HepG2 (cell line): ENCODE data around the gene DRG1. TPM values are rescaled to one million over a fixed set of nuclear protein-coding genes. Genes with fewer than 3 reads are reported as not detected.

Source experiments
- ATF1 ChIP-seq: IDR thresholded peaks from 2 replicates; pipeline ENCODE4 v1.6.1; 2016; ENCODE audit warnings: mild to moderate bottlenecking, control low read depth
- DMAP1 ChIP-seq: IDR thresholded peaks from 2 replicates; pipeline ENCODE4 v1.6.1; 2016
- EZH2 ChIP-seq: conservative IDR thresholded peaks from 2 replicates; pipeline ENCODE4 v1.6.1; 2012; ENCODE audit warnings: mild to moderate bottlenecking, low read depth, low read length, moderate library complexity
- GLI4 ChIP-seq: sonication (generic); formaldehyde crosslinking; IDR thresholded peaks from 2 replicates; pipeline ENCODE4 v1.5.1; 2020; ENCODE audit warnings: missing genetic modification reagents, mild to moderate bottlenecking, moderate library complexity, borderline replicate concordance
- HIVEP1 ChIP-seq: sonication (generic); formaldehyde crosslinking; IDR thresholded peaks from 2 replicates; pipeline ENCODE4 v1.4.0; 2020; ENCODE audit warnings: mild to moderate bottlenecking, missing genetic modification reagents
- HMGA1 ChIP-seq: sonication (generic); formaldehyde crosslinking; conservative IDR thresholded peaks from 2 replicates; pipeline ENCODE4 v1.4.0; 2020; ENCODE audit warnings: missing genetic modification reagents
- HOXA7 ChIP-seq: sonication (generic); formaldehyde crosslinking; IDR thresholded peaks from 2 replicates; pipeline ENCODE4 v1.8.1; 2022; ENCODE audit warnings: mild to moderate bottlenecking, missing genetic modification reagents, moderate library complexity
- KDM3A ChIP-seq: IDR thresholded peaks from 2 replicates; pipeline ENCODE4 v1.6.1; 2018; ENCODE audit warnings: low read depth, missing compliant biosample characterization
- MEIS1 ChIP-seq: sonication (generic); formaldehyde crosslinking; IDR thresholded peaks from 2 replicates; pipeline ENCODE4 v1.9.0; 2021; ENCODE audit warnings: mild to moderate bottlenecking, missing genetic modification reagents, moderate library complexity, borderline replicate concordance
- MNT ChIP-seq: fragments of 450-650 bp; IDR thresholded peaks from 2 replicates; pipeline ENCODE4 v1.6.1; 2016
- NCOA2 ChIP-seq: sonication (generic); formaldehyde crosslinking; IDR thresholded peaks from 2 replicates; pipeline ENCODE4 v1.8.0; 2022; ENCODE audit warnings: inconsistent platforms
- NKX3-1 ChIP-seq: sonication (generic); formaldehyde crosslinking; IDR thresholded peaks from 2 replicates; pipeline ENCODE4 v1.5.0; 2020; ENCODE audit warnings: missing genetic modification reagents
- POLR2AphosphoS2 ChIP-seq: IDR thresholded peaks from 2 replicates; pipeline ENCODE4 v1.6.1; 2011; ENCODE audit warnings: low read depth, low read length, improper control_type of control experiment
- SETDB1 ChIP-seq: sonication (generic); formaldehyde crosslinking; IDR thresholded peaks from 2 replicates; pipeline ENCODE4 v1.5.1; 2020; ENCODE audit warnings: missing genetic modification reagents, mild to moderate bottlenecking, borderline replicate concordance
- SYNCRIP ChIP-seq: fragments of 200-400 bp; formaldehyde crosslinking; IDR thresholded peaks from 2 replicates; pipeline ENCODE4 v1.6.1; 2018; ENCODE audit warnings: mild to moderate bottlenecking, low read depth, low read length; ENCODE audit not compliant: insufficient read depth
- TERF1 ChIP-seq: sonication (generic); formaldehyde crosslinking; IDR thresholded peaks from 2 replicates; pipeline ENCODE4 v1.8.0; 2022; ENCODE audit warnings: mild to moderate bottlenecking, missing genetic modification reagents, moderate library complexity
- U2AF2 ChIP-seq: fragments of 200-400 bp; formaldehyde crosslinking; IDR thresholded peaks from 2 replicates; pipeline ENCODE4 v1.6.1; 2017; ENCODE audit warnings: low read depth, mild to moderate bottlenecking, low read length
- ZIK1 ChIP-seq: sonication (generic); formaldehyde crosslinking; IDR thresholded peaks from 2 replicates; pipeline ENCODE4 v1.5.0; 2020; ENCODE audit warnings: mild to moderate bottlenecking, low read depth, missing genetic modification reagents, borderline replicate concordance
- ZMYM2 ChIP-seq: sonication (generic); formaldehyde crosslinking; IDR thresholded peaks from 2 replicates; pipeline ENCODE4 v1.8.0; 2022; ENCODE audit warnings: mild to moderate bottlenecking, missing genetic modification reagents
- ZNF207 ChIP-seq: fragments of 450-650 bp; IDR thresholded peaks from 2 replicates; pipeline ENCODE4 v1.6.1; 2016; ENCODE audit warnings: antibody characterized with exemption, borderline replicate concordance
- ZNF274 ChIP-seq: sonication (generic); formaldehyde crosslinking; IDR thresholded peaks from 2 replicates; pipeline ENCODE4 v1.5.1; 2020; ENCODE audit warnings: mild to moderate bottlenecking, missing genetic modification reagents
- ZNF343 ChIP-seq: sonication (generic); formaldehyde crosslinking; IDR thresholded peaks from 2 replicates; pipeline ENCODE4 v1.4.0; 2020; ENCODE audit warnings: mild to moderate bottlenecking, missing genetic modification reagents
- ZNF430 ChIP-seq: sonication (generic); formaldehyde crosslinking; IDR thresholded peaks from 2 replicates; pipeline ENCODE4 v1.9.0; 2021; ENCODE audit warnings: mild to moderate bottlenecking, missing genetic modification reagents
- ZNF720 ChIP-seq: sonication (generic); formaldehyde crosslinking; IDR thresholded peaks from 2 replicates; pipeline ENCODE4 v1.4.0; 2020; ENCODE audit warnings: missing genetic modification reagents
- ZNF766 ChIP-seq: sonication (generic); formaldehyde crosslinking; IDR thresholded peaks from 2 replicates; pipeline ENCODE4 v1.5.0; 2020; ENCODE audit warnings: missing genetic modification reagents, borderline replicate concordance
- polyA plus RNA-seq, 8 experiments: library from polyadenylated mRNA; depleted of rRNA in 3 of 8; stranded (reverse) in 7 of 8; unstranded in 1 of 8; fragments of >200 nt; fragmentation: Illumina TruSeq in 4 of 8; extraction: Trizol in 4 of 8; gene quantifications; 2 replicates each; pipeline versions ENCODE4 v1.2.1 to v1.2.3, GENCODE V29; 2011 to 2016; ENCODE audit warnings: low read depth in 4 of 8, missing spikeins in 1 of 8, mixed read lengths in 1 of 8; ENCODE audit not compliant: insufficient read depth in 1 of 8
- total RNA-seq, 5 experiments: library from RNA; depleted of rRNA; stranded (reverse); fragments of >200 nt; fragmentation: Illumina TruSeq; extraction: Trizol; gene quantifications; 2 replicates each; pipeline ENCODE4 v1.2.3, GENCODE V29; 2016; ENCODE audit warnings: low read depth in 1 of 5
- TF ChIP-seq, protein P1 (sequence below): sonication (generic); formaldehyde crosslinking; IDR thresholded peaks from 2 replicates; pipeline ENCODE4 v1.4.0; 2020; ENCODE audit warnings: missing genetic modification reagents, mild to moderate bottlenecking, borderline replicate concordance
- TF ChIP-seq, protein P2 (sequence below): IDR thresholded peaks from 2 replicates; pipeline ENCODE4 v1.6.1; 2018; ENCODE audit warnings: missing genetic modification reagents

The DRG1 gene
- total and polyA plus RNA-seq, 2 of the 13 experiments (the other 11 are each of a cell fraction or from before 2014, with no cell fraction given) = 59.0 to 94.8 TPM

DNA sequence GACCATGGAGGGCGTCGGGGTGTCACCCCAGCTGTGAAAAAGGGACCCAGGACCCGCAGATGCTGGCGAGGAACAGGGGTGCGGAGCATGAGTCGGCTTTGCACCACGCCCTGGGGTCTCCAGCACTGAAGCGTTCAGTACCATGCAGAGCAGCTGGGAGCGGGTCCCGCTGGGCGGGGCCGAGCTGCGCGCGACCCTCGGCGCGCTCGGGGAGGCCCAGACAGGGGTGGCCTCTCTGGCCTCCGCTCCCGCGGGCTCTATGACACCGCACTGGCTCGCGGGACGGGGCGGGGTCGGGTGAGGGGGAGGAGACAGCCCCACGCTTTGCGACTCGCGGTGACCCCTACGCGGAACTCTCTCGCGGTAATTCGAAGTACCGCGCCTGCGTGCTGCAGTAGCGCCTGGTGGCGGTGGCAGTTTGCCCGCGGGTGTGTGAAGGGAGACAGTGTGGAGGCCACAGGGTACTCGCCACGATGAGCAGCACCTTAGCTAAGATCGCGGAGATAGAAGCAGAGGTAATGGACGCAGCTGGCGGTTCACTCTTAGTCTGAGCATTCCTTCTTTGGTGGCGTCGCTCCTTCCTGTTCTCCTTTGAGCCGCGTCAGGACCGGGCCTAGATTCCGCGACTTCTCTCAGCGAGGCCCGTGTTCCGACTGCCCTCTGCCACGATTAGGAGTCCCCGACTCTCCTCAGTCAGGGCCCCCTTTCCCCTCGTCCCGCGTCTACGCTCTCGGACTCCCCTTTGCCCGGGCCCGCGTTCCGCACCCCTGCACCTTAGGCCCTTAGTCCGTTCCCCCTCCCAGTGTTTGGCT is at the start of gene DRG1 (continued):
- TF ChIP-seq NKX3-1 (no peak; the same call in 1 of the 2 replicates), MNT (no peak), U2AF2 (no peak), GLI4 (CRISPR knock-in tag) (peak; percentile 85; the same call in 1 of the 2 replicates), HIVEP1 (CRISPR knock-in tag) (0 out of 2 replicates have a peak, but pooled peaks have one; percentile 55), ATF1 (CRISPR knock-in tag) (no peak), ZIK1 (CRISPR knock-in tag) (peak; percentile 44; the same call in 1 of the 2 replicates), EZH2 (no peak), DMAP1 (CRISPR knock-in tag) (peak; percentile 82), POLR2AphosphoS2 (no peak), ZNF720 (CRISPR knock-in tag) (no peak), ZNF343 (CRISPR knock-in tag) (peak; percentile 76; the same call in 1 of the 2 replicates), ZNF207 (no peak), ZMYM2 (CRISPR knock-in tag) (no peak), TERF1 (no peak), MEIS1 (CRISPR knock-in tag) (peak; percentile 43; the same call in 1 of the 2 replicates), NCOA2 (CRISPR knock-in tag) (no peak), ZNF430 (CRISPR knock-in tag) (no peak; the same call in none of the 2 replicates), SETDB1 (CRISPR knock-in tag) (no peak), KDM3A (CRISPR knock-in tag) (peak; percentile 59; the same call in 1 of the 2 replicates), SYNCRIP (no peak), HOXA7 (CRISPR knock-in tag) (no peak), ZNF274 (CRISPR knock-in tag) (peak; percentile 59; the same call in 1 of the 2 replicates), ZNF766 (CRISPR knock-in tag) (0 out of 2 replicates have a peak, but pooled peaks have one; percentile 24), HMGA1 (CRISPR knock-in tag) (no peak)
- TF ChIP-seq, protein P1, sequence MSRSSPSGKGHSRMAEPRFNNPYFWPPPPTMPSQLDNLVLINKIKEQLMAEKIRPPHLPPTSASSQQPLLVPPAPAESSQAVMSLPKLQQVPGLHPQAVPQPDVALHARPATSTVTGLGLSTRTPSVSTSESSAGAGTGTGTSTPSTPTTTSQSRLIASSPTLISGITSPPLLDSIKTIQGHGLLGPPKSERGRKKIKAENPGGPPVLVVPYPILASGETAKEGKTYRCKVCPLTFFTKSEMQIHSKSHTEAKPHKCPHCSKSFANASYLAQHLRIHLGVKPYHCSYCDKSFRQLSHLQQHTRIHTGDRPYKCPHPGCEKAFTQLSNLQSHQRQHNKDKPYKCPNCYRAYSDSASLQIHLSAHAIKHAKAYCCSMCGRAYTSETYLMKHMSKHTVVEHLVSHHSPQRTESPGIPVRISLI = peak; percentile 28; the same call in 1 of the 2 replicates
- TF ChIP-seq, protein P2, sequence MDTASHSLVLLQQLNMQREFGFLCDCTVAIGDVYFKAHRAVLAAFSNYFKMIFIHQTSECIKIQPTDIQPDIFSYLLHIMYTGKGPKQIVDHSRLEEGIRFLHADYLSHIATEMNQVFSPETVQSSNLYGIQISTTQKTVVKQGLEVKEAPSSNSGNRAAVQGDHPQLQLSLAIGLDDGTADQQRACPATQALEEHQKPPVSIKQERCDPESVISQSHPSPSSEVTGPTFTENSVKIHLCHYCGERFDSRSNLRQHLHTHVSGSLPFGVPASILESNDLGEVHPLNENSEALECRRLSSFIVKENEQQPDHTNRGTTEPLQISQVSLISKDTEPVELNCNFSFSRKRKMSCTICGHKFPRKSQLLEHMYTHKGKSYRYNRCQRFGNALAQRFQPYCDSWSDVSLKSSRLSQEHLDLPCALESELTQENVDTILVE (CRISPR knock-in tag) = peak; percentile 70
